HG02938 (cell line): ENCODE results near the gene PEAK1.

ENCODE experiments used
- ATAC-seq: cut with Tn5 transposase; IDR thresholded peaks from one replicate; pipeline ENCODE4 v1.9.1; 2021; ENCODE audit warnings: mild to moderate bottlenecking, moderate library complexity; ENCODE audit not compliant: unreplicated experiment

Gene PEAK1

DNA sequence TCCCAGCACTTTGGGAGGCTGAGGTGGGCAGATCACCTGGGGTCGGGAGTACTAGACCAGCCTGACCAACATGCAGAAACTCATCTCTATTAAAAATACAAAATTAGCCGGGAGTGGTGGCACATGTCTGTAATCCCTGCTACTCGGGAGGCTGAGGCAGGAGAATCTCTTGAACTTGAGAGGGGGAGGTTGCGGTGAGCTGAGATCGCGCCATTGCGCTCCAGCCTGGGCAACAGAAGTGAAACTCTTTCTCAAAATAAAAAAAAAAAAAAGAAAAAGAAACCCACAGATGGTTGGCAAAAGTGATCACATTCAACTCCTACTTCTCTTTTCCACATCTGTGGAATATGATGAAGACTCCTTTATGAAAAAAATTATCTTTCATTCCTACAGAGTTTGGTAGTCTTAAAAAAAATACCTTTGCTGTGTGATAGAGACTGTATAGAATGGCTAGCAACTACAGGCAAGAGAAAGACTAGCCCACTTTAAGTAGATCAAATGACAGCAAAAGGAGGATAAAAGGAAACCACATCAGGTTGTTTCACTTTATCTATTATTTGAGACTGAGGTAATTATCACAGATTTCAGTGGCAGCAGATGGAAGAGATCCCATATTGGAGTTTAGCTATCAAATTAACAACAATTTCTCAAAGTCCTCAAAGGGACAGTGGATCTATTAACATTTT, 176.0 kb downstream of the PEAK1 start:
- ATAC-seq = no peak

DNA sequence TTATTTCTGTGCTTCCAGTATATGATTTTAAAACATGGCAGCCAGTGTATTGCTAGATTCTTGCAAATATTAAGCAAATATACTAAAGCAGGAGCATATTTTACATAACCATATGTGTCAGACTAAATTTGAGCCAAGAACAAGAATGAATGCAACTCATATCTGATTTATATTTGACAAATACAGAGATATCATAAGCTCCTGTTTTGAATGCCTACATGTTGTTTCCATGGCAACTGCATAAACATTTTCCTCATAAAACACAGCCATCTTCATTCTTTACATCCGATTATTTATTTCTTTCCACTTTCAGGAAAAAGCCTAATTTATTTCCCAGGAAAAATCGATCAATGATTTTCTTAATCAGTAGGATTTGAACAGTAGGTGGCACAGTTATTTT, 176.8 kb downstream of the PEAK1 start:
- no peak for ATAC-seq

DNA sequence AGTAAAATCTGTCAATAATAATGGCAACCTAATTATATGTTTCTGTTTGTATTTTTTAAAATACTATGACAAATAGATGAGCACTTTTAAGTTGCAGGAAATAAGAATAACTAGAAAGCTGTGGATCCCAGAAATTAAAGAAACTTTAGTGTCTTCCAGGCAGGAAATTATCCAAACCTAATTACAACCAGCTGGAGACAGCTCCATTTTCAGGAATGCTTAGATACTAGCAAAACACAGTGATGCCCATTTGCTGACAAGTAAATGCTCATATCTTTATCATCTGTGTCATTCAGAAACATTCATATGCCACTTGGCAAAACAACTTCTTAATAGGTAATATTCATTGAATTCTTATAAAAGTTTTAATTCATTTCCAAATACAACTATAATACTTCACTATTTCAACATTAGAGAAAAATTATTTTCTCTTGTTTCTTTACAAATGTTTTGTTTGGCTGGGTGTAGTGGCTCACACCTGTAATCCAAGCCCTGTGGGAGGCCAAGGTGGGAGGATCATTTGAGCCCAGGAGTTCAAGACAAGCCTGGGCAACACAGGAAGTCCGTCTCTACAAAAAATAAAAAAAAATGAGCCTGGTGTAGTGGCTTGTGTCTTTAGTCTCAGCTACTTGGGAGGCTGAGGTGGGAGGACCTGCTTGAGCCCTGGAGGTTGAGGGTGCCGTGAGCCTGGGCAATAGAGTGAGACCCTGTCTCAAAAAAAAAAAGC, 179.9 kb downstream of the PEAK1 start:
- no peak for ATAC-seq

DNA sequence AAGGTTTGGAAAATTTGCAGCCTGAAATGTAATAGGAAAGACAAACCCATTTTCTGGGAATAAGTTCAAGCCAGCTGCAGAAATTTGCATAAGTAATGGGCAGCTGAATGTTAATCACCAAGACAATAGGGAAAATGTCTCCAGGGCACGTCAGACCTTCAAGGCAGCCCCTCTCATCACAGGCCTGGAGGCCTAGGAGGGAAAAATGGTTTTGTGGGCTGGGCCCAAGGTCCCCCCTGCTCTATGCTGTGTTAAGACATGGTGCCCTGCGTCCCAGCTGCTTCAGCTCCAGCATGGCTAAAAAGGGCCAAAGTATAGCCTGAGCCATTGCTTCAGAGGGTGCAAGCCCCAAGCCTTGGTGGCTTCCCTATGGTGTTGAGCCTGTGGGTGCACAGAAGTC, 184.3 kb downstream of the PEAK1 start:
- ATAC-seq = no peak

DNA sequence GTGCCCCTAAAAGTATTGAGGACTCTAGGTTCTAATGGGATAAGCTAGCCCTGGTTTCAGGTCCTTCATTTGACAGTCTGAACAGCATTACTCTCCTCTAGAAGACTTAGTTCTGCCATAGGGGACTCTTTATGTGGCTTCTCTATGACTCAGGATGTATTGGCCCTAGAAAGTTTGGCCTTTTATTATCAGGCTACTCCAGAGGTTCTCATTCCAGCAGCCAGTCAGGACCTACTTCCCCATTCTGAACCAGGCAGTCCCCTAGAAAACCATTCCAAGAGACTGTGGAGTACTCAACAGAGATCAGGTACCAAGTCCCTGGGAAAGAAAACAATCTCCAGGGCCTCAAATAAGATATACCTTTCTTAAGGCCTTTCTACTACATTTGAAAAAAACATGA, 191.1 kb downstream of the PEAK1 start:
- no peak for ATAC-seq

DNA sequence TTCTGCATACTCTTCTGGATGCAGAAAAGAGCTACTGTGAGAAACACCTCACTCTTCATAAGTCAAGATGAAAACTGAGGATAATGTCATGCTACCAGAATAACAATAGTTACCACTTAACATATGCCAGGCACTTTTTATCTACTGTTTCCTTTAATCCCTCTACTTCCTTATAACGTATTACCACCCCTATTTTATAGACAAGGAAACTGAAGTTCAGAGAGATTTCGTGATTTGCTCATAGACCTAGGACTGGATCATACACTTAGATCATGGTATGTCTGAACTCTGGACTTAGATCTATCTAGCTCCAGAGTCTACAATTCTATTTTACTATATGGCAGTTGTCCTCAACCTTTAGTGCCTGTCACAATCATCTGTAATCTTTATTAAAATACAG, 193.3 kb downstream of the PEAK1 start:
- ATAC-seq = no peak

DNA sequence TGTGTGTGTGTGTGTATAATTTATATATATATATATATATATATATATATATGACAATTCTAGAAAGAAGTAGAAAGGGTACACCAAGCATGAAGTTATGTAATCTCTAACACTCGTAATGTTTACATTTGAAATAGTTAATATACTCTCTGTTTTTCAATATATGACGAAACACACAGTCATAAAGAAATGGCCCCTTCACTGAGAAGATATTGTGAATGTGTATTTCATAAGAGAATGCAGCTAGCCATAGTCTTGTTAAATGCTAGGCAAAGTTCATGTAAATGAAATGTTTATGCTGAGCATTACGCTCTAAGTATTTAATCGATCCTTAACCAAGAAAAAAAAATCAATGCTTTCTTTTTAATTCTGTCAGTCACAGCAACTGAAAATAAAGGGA, 194.3 kb downstream of the PEAK1 start:
- ATAC-seq = no peak

DNA sequence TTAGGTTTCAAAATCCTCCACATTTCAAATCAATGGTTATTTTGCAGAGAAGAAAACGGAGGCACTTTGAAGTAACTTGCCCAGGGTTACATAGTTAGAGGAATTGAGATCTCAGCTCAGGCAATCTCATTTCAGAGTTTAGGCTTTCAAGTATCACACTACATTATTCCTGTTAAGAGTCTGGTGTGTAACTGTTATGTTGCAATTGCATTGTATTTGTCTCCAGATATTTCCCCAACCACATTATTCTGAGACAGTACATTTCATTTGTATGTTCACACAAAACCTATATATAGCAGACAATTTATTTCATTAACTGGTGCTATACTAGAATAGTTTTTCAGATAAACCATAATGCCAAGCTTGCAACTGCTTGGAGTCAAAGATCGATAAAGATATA, 194.8 kb downstream of the PEAK1 start:
- no peak for ATAC-seq

DNA sequence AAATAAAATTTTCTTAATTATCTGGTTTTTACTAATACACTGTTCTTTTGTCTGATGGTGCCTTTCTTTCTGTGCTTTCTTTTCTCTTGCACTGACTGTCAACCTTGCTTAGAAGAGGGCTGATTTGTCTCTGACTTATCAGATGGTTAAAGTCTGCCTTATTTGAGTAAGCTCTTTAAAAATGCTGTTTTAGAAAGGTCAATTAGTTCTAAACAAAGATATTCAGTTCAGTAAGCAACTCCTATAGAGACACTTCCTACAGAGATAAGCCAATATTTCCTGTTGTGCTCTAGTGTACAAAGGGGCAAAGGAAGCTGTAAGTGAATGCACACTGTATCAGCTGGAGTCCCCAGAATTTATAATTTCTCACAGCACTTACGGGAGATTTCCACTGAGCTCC, 195.6 kb downstream of the PEAK1 start:
- ATAC-seq = no peak

DNA sequence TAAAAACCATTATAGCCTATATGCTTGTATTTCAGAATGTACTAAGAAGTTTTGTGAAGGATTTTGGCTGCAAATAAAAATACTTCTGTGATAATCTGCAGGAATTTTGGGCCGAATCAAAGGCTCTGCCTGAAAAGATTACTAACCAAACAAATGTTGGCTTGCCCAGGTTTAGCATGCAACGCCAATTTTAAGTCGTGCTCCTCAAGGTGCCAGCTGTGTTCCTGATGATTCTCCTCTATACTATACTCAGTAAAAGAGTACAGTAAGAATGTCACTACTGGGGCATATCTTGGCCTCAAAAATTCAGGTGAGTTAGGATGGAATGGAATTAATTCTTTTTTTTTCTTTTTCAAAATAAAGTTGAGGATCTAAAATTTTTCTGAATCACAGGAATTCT, 198.2 kb downstream of the PEAK1 start:
- no peak for ATAC-seq

DNA sequence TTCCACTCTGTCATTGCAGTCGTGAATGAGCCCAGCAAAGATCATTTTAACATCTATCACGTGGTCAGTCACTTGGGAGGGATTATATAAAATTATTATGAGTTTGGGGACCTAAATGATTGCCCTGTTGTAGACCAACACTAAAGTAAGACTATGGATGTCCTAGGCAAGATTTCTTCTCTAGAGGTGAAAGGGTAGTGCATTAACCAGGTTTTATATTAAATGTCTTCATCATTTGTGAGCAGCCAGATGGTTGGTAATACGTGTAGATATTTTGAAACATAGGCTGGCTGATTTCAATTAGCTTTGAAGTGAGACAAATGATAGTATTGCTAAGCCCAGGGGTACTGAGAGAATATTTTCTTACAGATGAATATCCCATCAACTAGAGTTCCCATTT, 198.7 kb downstream of the PEAK1 start:
- no peak for ATAC-seq

DNA sequence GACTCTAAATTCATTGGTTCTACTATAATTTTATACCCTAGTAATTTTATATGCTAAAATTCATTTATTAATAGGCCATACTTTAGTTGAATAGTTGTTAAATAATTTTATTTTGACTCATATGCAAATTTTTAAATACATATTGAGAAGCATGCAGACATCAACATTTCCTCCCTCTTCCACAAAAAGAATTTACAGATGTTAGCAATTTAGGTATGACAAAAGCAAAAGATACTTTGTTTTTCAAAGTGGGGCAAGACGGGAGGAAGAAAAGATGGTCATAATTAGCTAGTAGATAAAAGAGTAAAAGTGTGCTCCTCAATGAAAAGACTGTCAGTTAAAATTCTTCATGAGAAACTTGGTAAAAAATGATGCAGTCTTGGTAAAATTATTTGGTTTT, 200.1 kb downstream of the PEAK1 start:
- no peak for ATAC-seq

DNA sequence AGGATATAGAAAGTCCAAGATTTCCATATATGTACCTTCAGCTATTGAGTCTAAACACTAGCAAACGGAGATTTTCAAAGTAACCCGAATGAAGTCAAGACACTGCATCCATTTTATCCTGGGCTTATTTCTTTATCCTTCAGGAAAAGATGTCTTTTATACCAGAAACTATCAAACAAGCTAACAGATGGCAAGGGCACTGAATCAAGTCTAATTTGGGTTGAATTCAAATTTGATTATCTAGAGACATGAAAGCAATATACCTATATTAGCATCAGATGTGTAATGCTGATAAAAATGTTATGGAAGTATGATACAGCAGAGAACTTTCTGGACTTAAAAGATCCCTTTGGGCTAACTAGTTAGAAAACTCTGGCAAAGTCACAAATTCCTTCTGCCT, 210.7 kb downstream of the PEAK1 start:
- no peak for ATAC-seq

DNA sequence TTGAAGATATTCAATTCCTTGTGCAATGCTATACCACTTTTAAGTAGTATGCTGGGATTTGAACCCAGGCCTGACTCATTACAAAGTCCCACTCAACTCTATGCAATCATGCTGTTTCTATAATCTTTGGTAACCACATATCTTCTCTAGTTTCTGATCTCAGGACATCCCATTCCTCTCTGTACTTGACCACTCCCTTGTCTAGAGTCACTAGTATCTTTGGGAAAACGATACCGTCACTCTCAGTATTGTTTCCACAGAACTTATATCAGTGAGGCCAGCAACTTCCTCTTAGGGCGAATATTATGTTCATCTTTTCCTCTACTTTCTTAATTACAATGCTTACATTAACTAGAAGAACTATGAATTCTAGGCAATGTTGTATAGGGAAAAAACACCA, 211.7 kb downstream of the PEAK1 start:
- ATAC-seq = no peak

DNA sequence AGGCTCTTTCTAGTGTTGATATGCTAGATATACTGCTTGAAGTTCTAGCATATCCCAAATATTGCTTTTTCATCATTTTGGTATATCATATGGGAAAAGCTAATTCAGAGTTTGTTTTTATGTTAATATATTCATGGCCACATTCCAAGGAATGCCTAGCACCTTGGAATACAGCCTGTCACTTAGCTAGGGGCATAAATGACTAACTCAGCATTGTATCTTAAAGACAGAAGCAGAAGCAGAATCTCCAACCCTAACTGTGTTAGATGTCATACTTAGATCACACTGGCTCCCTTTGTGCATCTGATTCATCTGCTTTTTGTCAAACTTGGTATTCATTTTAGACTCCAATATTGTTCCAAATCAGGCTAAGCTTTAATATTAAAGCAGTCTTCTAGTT, 218.2 kb downstream of the PEAK1 start:
- no peak for ATAC-seq

DNA sequence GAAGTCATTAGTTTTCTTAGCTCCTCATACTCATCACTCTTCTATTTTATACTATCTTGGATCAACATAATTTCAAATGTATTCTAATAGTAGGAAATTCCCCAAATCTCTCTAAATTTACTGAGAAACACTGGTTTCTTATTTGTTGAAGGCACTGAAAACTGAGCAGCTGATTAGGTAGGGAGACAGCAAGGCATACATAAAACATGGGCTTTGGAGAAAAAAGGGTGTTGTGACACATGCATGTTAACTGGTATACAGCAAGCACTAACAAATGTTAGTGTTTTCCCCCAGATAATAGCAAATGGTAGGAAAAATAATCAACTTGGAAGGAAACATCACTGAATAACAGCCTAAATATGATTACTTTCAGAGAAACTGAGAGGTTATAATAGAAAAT, 223.5 kb downstream of the PEAK1 start:
- no peak for ATAC-seq

DNA sequence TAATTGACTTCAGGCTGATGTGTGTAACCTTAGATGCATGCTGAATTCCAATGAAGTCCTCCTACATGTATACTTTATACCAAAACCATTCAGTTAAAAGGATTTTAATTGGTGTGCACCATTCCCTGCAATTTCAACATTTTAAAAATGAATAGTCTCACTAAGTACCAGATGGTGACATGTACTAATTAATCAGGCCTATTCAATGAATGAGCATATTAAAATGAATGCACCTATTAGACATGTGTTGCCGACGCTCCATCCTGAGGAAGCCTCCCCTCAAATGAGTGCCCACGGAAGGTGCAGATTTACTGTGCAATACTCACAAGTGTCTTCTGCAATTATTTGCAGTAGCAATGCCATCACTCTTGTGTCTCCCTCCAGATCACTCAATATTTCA, 224.3 kb downstream of the PEAK1 start:
- ATAC-seq = no peak

DNA sequence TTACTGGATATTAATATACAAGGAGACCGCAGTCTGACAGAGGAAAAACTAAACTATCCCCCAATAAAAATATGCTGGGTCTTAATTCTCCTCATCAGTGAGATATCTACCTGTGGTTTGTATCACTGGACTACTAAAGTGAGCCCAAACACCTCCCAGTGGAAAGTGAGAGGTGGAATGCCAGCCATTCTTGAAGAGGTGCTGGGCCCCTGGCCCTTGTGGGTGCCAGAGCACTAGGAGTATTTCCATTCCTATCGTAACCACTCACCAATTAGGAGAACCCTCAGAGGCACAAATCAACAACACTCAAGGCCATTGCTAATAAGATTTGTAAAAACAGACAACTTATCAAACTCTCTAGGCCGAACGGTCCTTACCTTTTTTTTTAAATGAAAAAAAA, 227.5 kb downstream of the PEAK1 start:
- no peak for ATAC-seq

DNA sequence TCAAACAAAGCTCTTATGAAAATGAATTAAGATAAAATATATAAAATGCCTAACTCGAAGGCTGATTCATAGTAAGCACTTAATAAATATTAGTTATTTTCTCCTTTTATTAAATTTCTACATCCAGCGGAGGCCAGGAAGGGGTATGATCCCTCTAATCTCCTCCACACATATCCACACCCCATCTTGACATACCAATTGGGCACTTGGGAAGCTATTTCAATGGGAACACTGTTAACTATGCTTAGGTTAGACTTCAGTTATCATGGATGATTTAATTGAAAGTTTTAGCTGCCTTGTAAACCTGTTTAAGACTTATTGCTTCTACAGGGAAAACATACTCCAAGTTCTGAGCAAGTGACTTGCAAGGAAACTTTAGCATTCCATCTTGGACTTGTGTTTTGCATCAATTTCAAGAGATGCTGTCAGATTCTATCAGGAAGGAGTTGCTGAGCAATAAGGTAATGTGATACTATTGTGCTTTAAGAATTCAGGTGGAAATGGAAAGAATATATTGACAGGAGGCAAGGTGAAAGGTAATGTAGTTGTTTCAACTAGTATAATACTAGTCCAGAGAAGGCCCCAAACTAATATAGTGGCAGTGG, 228.6 kb downstream of the PEAK1 start:
- ATAC-seq = no peak

DNA sequence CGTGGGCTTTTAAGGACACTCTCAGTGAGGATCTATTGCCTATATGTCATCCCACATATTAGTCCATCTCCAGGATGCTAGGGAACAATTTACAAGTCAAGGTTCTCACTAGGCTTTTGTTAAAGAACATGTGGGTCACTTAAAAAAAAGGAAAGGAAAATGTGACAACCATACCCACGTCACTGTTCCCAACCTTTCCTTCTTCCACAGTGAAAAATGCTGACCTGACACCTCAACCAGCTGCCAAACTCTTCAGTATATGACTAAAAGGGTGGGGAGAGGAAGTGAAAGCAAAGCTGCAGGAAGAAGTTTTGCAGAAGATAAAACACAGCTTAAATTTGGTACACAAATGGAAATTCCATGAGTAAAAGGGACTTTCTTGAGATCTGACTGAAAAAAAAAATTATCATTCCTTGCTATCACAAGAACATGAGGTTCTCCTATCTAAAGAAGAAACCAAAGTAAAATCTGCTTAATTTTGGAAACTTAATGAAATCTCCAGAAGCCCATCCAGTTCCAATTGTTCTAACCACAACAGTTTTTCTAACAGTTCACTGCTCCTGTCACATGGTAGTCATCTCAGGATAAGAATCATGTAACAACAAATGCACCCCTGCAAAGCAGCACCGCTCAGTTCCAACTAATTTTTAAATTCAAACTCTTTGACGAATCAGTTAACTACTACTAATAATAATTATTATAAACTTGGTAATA, 232.0 kb downstream of the PEAK1 start:
- ATAC-seq = no peak

DNA sequence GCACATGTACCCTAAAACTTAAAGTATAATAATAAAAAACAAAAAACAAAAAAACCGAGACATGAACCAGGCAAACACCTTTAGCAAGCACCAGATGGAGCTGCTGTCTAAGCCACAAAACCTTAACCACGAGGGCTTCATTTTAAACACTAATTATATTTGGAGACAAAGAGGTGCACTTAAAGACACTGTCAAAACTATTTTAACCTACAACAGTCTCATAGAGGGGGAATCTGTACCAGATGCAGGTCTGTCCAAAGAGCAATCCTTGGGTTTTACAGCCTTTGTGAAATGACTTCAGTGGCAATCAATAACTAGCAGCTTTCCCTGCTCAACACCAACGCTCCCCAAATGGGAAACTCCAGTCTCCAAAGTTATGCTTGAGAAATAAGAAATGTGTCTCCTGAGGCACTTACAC, 233.3 kb downstream of the PEAK1 start:
- ATAC-seq = no peak
